MM.1S (cell line): ENCODE data around the gene KRTAP10-4.

Experiments
- CTCF ChIP-seq: fragments of 300-600 bp; sonication (generic); IDR thresholded peaks from 2 replicates; pipeline ENCODE4 v1.5.1; 2016; ENCODE audit warnings: antibody characterized with exemption, low read length, mixed read lengths
- EZH2phosphoT487 ChIP-seq: fragments of 300-600 bp; sonication (generic); IDR thresholded peaks from 2 replicates; pipeline ENCODE4 v1.6.1; 2018; ENCODE audit warnings: antibody characterized with exemption, low read length

GRCh38 chr21:44530221-44530902 lies 43.2 kb upstream of the KRTAP10-4 start:
- TF ChIP-seq CTCF (no peak), EZH2phosphoT487 (no peak)
